Progenitor cell of endocrine pancreas (in vitro differentiated cells): ENCODE data around the gene LILRA2. TPM values are rescaled to one million over a fixed set of nuclear protein-coding genes. Genes with fewer than 3 reads are reported as not detected.

Source experiments
- DNase-seq: peaks from one replicate; pipeline ENCODE4 v3.0.0; 2021; ENCODE audit warnings: low spot score; ENCODE audit not compliant: unreplicated experiment
- H3K27ac Mint-ChIP-seq: 2 replicates; pipeline ENCODE4 v1.8.0; 2021; ENCODE audit warnings: mild to moderate bottlenecking, moderate library complexity, mixed read lengths
- H3K27me3 Mint-ChIP-seq: 2 replicates; pipeline ENCODE4 v1.8.0; 2021; ENCODE audit warnings: mixed read lengths
- H3K36me3 Mint-ChIP-seq: 2 replicates; pipeline ENCODE4 v1.8.0; 2022; ENCODE audit warnings: mixed read lengths; ENCODE audit not compliant: insufficient read depth
- H3K4me1 Mint-ChIP-seq: 2 replicates; pipeline ENCODE4 v1.8.0; 2021; ENCODE audit warnings: low read depth, mixed read lengths
- H3K4me3 Mint-ChIP-seq: 2 replicates; pipeline ENCODE4 v1.8.0; 2021; ENCODE audit warnings: low read depth, mild to moderate bottlenecking, moderate library complexity, mixed read lengths
- H3K9me3 Mint-ChIP-seq: 2 replicates; pipeline ENCODE4 v1.8.0; 2021; ENCODE audit warnings: low read depth, mixed read lengths
- CTCF ChIP-seq: fragments of 200-600 bp; sonication (generic); IDR thresholded peaks from one replicate; pipeline ENCODE4 v1.5.0; 2021; ENCODE audit warnings: antibody characterized with exemption, mild to moderate bottlenecking; ENCODE audit not compliant: unreplicated experiment
- long read RNA-seq: library from polyadenylated mRNA; unstranded; transcript quantifications from one replicate; pipeline ENCODE4 v2.0.0, GENCODE V29; 2020
- total RNA-seq: library from RNA; stranded (reverse); gene quantifications from 2 replicates; pipeline ENCODE4 v1.2.1, GENCODE V29; 2021

LILRA2 gene
- not detected in 2 replicates for total RNA-seq
- long read RNA-seq, result 0 reads

- H3K36me3 Mint-ChIP-seq, result no peaks in the 10 kb centered on the region
- no peak for DNase-seq
- H3K9me3 Mint-ChIP-seq, result peaks cover 35% of the 10 kb centered on the region
- no peaks in the 10 kb centered on the region for H3K27me3 Mint-ChIP-seq
- no peaks in the 10 kb centered on the region for H3K4me1 Mint-ChIP-seq
- H3K27ac Mint-ChIP-seq, result no peak within 1 kb of the TSS
- no peak within 1 kb of the TSS for H3K4me3 Mint-ChIP-seq
- TF ChIP-seq CTCF, result no peak
Measured at GRCh38 chr19:54573330-54573872, at the start of gene LILRA2. Gene LILRA2, plus strand, starts transcription at chr19:54573790. Its CDS starts 89 bp downstream, at chr19:54573879.

- Mint-ChIP-seq H3K36me3 (peaks cover 5% of the 10 kb centered on the region), H3K27ac (no peak overlapping the region), H3K4me1 (no peaks in the 10 kb centered on the region), H3K9me3 (peaks cover 69% of the 10 kb centered on the region), H3K4me3 (no peak overlapping the region), H3K27me3 (no peaks in the 10 kb centered on the region)
- no peak for TF ChIP-seq CTCF
- no peak for DNase-seq
Measured at GRCh38 chr19:54525636-54526035, 48.0 kb upstream of the LILRA2 start.

- Mint-ChIP-seq H3K36me3 (peaks cover 2% of the 10 kb centered on the region), H3K27me3 (no peaks in the 10 kb centered on the region), H3K4me3 (no peak overlapping the region), H3K27ac (no peak overlapping the region), H3K4me1 (no peaks in the 10 kb centered on the region), H3K9me3 (peaks cover 62% of the 10 kb centered on the region)
- TF ChIP-seq CTCF, result no peak
- no peak for DNase-seq
Measured at GRCh38 chr19:54526972-54527371, 46.6 kb upstream of the LILRA2 start.

GRCh38 chr19:54530866-54531265 lies 42.7 kb upstream of the LILRA2 start:
- Mint-ChIP-seq H3K27me3 (no peaks in the 10 kb centered on the region), H3K4me1 (no peaks in the 10 kb centered on the region), H3K27ac (no peak overlapping the region), H3K36me3 (no peaks in the 10 kb centered on the region), H3K9me3 (peaks cover 53% of the 10 kb centered on the region), H3K4me3 (no peak overlapping the region)
- no peak for TF ChIP-seq CTCF
- DNase-seq, result no peak

GRCh38 chr19:54532528-54532927 lies 41.1 kb upstream of the LILRA2 start:
- Mint-ChIP-seq H3K9me3 (peaks cover 52% of the 10 kb centered on the region), H3K36me3 (no peaks in the 10 kb centered on the region), H3K4me3 (no peak overlapping the region), H3K27ac (no peak overlapping the region), H3K27me3 (no peaks in the 10 kb centered on the region), H3K4me1 (no peaks in the 10 kb centered on the region)
- no peak for TF ChIP-seq CTCF
- DNase-seq, result no peak
